CD8-positive, alpha-beta memory T cell (primary cell): ENCODE results near the gene PADI1. TPM values are rescaled to one million over a fixed set of nuclear protein-coding genes. Genes with fewer than 3 reads are reported as not detected.

Experiments used
- CTCF ChIA-PET: fragments of 350-600 bp; sonication (Branson Sonifier 250); formaldehyde crosslinking; loops from one replicate; lab custom pipeline; 2021; ENCODE audit warnings: antibody characterized with exemption; lab: Charles Lee
- POLR2A ChIA-PET: fragments of 350-600 bp; sonication (Branson Sonifier 250); formaldehyde crosslinking; loops from one replicate; lab custom pipeline; 2021; ENCODE audit warnings: antibody characterized with exemption; lab: Charles Lee
- DNase-seq, 5 donors: peaks; one replicate each; pipeline versions ENCODE4 v3.0.0 to v3.0.0-alpha.2; 2020 to 2022; ENCODE audit warnings: mixed read lengths in 1 of 5
- H3K27ac ChIP-seq: one replicate; pipeline ENCODE4 v1.7.0; 2013; ENCODE audit warnings: low read depth, mild to moderate bottlenecking, low read length, moderate library complexity
- H3K27me3 ChIP-seq: 2 replicates; pipeline ENCODE4 v1.7.0; 2013; ENCODE audit warnings: low read length, mild to moderate bottlenecking; ENCODE audit not compliant: insufficient read depth, poor library complexity, severe bottlenecking
- H3K36me3 ChIP-seq: 2 replicates; pipeline ENCODE4 v1.7.0; 2013; ENCODE audit warnings: mild to moderate bottlenecking, low read length, moderate library complexity; ENCODE audit not compliant: insufficient read depth
- H3K4me1 ChIP-seq: 2 replicates; pipeline ENCODE4 v1.7.0; 2013; ENCODE audit warnings: mild to moderate bottlenecking, low read length, moderate library complexity; ENCODE audit not compliant: insufficient read depth
- H3K4me3 ChIP-seq: 2 replicates; pipeline ENCODE4 v1.7.0; 2013; ENCODE audit warnings: mild to moderate bottlenecking, low read length
- H3K9me3 ChIP-seq: 2 replicates; pipeline ENCODE4 v1.7.0; 2013; ENCODE audit warnings: mild to moderate bottlenecking, low read length
- H3K27ac Mint-ChIP-seq, 8 donors: one replicate each; pipeline ENCODE4 v1.8.0; 2020 to 2021; ENCODE audit warnings: mixed read lengths in 8 of 8, mild to moderate bottlenecking in 6 of 8, inconsistent platforms in 3 of 8, moderate library complexity in 3 of 8
- H3K27me3 Mint-ChIP-seq, 2 donors: one replicate each; pipeline ENCODE4 v1.8.0; 2020 to 2021; ENCODE audit warnings: mixed read lengths in 2 of 2, mild to moderate bottlenecking in 1 of 2, moderate library complexity in 1 of 2
- H3K36me3 Mint-ChIP-seq, 3 donors: one replicate each; pipeline ENCODE4 v1.8.0; 2020 to 2021; ENCODE audit warnings: mixed read lengths in 3 of 3, inconsistent platforms in 1 of 3, mild to moderate bottlenecking in 1 of 3
- H3K4me1 Mint-ChIP-seq, 3 donors: one replicate each; pipeline ENCODE4 v1.8.0; 2020 to 2021; ENCODE audit warnings: mixed read lengths in 3 of 3, inconsistent platforms in 1 of 3, mild to moderate bottlenecking in 1 of 3
- H3K4me3 Mint-ChIP-seq, 7 donors: one replicate each; pipeline ENCODE4 v1.8.0; 2020 to 2021; ENCODE audit warnings: mixed read lengths in 7 of 7, mild to moderate bottlenecking in 6 of 7, moderate library complexity in 4 of 7, inconsistent platforms in 2 of 7
- H3K9me3 Mint-ChIP-seq, 5 donors: one replicate each; pipeline ENCODE4 v1.8.0; 2020 to 2022; ENCODE audit warnings: mixed read lengths in 5 of 5, mild to moderate bottlenecking in 3 of 5, moderate library complexity in 2 of 5, inconsistent platforms in 1 of 5
- polyA plus RNA-seq: library from polyadenylated mRNA; unstranded; fragments of 300-500 nt; fragmentation: Illumina TruSeq; gene quantifications from one replicate; pipeline ENCODE4 v1.2.3, GENCODE V29; 2021
- total RNA-seq, 2 experiments: library from RNA; stranded (reverse); gene quantifications; one replicate each; pipeline ENCODE4 v1.2.3, GENCODE V29; 2021

Gene PADI1
- total and polyA plus RNA-seq, 3 experiments from 2014 or later: not detected

DNA sequence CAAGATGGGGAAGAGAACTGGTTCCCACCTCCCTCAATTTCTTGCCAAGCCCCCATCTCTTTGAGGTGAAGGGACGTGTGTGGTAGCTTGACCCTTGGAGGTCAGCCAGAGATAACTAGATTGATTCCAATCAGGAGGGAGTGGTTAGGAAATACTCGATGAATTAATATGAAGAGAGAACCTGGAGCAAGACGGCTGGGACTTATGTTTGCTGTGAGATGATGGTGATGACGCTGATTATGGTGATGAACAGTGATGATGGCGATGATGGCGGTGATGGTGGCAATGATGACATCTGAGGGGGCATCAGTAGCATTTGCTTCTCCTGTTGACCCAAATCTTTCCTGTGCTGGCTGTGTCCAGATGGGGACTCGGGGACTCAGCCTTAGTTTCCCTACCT is 724 bp downstream of the PADI1 start:
- Histone ChIP-seq H3K4me3 (no peak overlapping the region), H3K27me3 (no peaks in the 10 kb centered on the region), H3K27ac (no peak overlapping the region), H3K36me3 (no peaks in the 10 kb centered on the region), H3K4me1 (peaks cover 23% of the 10 kb centered on the region), H3K9me3 (no peaks in the 10 kb centered on the region)
- Mint-ChIP-seq H3K27me3 (peaks cover 25 to 35% of the 10 kb centered on the region in 2 donors), H3K4me1 (peaks cover 29 to 75% (median 43%) of the 10 kb centered on the region in 3 donors), H3K27ac (peak overlapping the region in 1 of 8 donors; percentile 45), H3K4me3 (no peak overlapping the region), H3K9me3 (no peaks in the 10 kb centered on the region), H3K36me3 (peaks cover 0 to 3% (median 0%) of the 10 kb centered on the region in 3 donors)
- ChIA-PET POLR2A (no interaction called here), CTCF (interaction anchor here (0.9 to 2.1 kb wide), 2 partner anchors 9 to 31 kb away, joined by 3 to 4 read pairs; no protein-coding TSS in a partner anchor)
- DNase-seq: peak in 1 of 5 donors; percentile 28

GRCh38 chr1:17206196-17206595 is 1.3 kb downstream of the PADI1 start:
- Histone ChIP-seq H3K4me1 (peaks cover 25% of the 10 kb centered on the region), H3K9me3 (no peaks in the 10 kb centered on the region), H3K27me3 (no peaks in the 10 kb centered on the region), H3K27ac (no peak overlapping the region), H3K4me3 (no peak overlapping the region), H3K36me3 (no peaks in the 10 kb centered on the region)
- H3K36me3 Mint-ChIP-seq: peaks cover 0 to 3% (median 0%) of the 10 kb centered on the region in 3 donors
- DNase-seq: peak in 1 of 5 donors; percentile 9
- no peaks in the 10 kb centered on the region for H3K9me3 Mint-ChIP-seq
- peaks cover 26 to 75% (median 43%) of the 10 kb centered on the region in 3 donors for H3K4me1 Mint-ChIP-seq
- H3K27ac Mint-ChIP-seq: no peak overlapping the region
- ChIA-PET POLR2A (no interaction called here), CTCF (interaction anchor here (0.9 to 2.1 kb wide), 2 partner anchors 10 to 31 kb away, joined by 3 to 4 read pairs; no protein-coding TSS in a partner anchor)
- H3K4me3 Mint-ChIP-seq: peak overlapping the region in 1 of 7 donors; percentile 55
- peaks cover 24 to 35% of the 10 kb centered on the region in 2 donors for H3K27me3 Mint-ChIP-seq

DNA sequence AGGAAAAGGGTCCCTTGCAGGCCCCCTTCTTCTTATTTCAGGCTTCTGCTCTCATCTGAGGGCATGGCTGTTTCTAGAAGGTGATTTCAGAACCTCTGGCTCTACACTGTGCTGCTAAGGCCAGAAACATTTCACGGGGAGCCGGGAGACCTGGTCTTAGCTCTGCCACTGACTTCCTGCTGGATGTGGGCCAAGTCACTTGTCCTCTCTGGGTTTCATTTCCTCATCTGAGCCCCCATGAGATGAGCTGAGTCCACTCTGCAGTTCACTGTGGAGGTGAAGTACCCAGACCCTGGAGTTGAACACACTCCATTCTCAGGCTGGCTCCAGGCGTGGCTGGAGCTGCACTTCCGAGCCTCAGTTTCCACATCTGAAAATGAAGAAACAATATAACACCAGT is 2.1 kb downstream of the PADI1 start:
- no peaks in the 10 kb centered on the region for H3K36me3 ChIP-seq
- CTCF ChIA-PET: interaction anchor here (1.6 to 2.1 kb wide), 3 partner anchors 30 to 81 kb away, joined by 4 to 9 read pairs (median 5); no protein-coding TSS in a partner anchor
- Mint-ChIP-seq H3K27ac (peak overlapping the region in 1 of 8 donors; percentile 50), H3K27me3 (peaks cover 23 to 36% of the 10 kb centered on the region in 2 donors), H3K36me3 (peaks cover 0 to 3% (median 0%) of the 10 kb centered on the region in 3 donors), H3K4me1 (peaks cover 19 to 75% (median 42%) of the 10 kb centered on the region in 3 donors), H3K4me3 (no peak overlapping the region), H3K9me3 (no peaks in the 10 kb centered on the region)
- peak in 1 of 5 donors; percentile 31 for DNase-seq
- POLR2A ChIA-PET: no interaction called here
- no peak overlapping the region for H3K4me3 ChIP-seq
- H3K27me3 ChIP-seq: peaks cover 7% of the 10 kb centered on the region
- H3K9me3 ChIP-seq: no peaks in the 10 kb centered on the region
- no peak overlapping the region for H3K27ac ChIP-seq
- peaks cover 27% of the 10 kb centered on the region for H3K4me1 ChIP-seq

GRCh38 chr1:17207540-17207939 is 2.6 kb downstream of the PADI1 start:
- no peak for DNase-seq
- H3K4me1 Mint-ChIP-seq: peaks cover 22 to 75% (median 42%) of the 10 kb centered on the region in 3 donors
- Histone ChIP-seq H3K4me3 (no peak overlapping the region), H3K27me3 (peaks cover 9% of the 10 kb centered on the region), H3K9me3 (no peaks in the 10 kb centered on the region), H3K4me1 (peaks cover 32% of the 10 kb centered on the region), H3K27ac (no peak overlapping the region), H3K36me3 (no peaks in the 10 kb centered on the region)
- H3K27ac Mint-ChIP-seq: peak overlapping the region in 2 of 8 donors; percentile 63
- CTCF ChIA-PET: interaction anchor here (1.6 kb wide), 2 partner anchors 29 to 81 kb away, joined by 5 to 9 read pairs; no protein-coding TSS in a partner anchor
- H3K36me3 Mint-ChIP-seq: peaks cover 0 to 3% (median 0%) of the 10 kb centered on the region in 3 donors
- H3K9me3 Mint-ChIP-seq: no peaks in the 10 kb centered on the region
- peaks cover 26 to 39% of the 10 kb centered on the region in 2 donors for H3K27me3 Mint-ChIP-seq
- H3K4me3 Mint-ChIP-seq: peak overlapping the region in 1 of 7 donors; percentile 6
- POLR2A ChIA-PET: no interaction called here

DNA sequence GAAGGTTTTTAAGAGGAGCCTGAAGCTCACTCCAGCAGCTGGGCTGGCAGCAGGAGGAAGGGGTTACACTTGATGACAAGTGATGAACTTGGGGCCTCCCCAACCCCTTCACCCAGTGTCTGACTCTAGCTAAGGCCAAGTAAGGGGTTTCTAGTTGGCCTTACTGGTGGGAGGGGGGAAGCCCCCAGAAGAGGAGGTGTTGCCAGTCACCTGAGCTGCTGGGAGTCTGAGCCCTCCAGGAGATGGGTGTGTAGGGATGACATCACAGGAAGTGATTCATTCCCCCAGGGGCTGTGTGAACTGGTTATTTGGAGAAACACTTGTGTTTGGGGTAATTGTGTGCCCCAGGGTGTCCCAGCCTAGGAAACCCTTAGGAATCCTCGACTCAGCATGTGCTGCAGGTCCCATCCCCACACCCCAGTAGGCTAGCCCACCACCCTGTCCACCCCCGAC is 3.1 kb downstream of the PADI1 start:
- Mint-ChIP-seq H3K4me3 (peak overlapping the region in 2 of 7 donors; percentile 6 to 40), H3K27ac (peak overlapping the region in 4 of 8 donors; percentile 54 to 84 (median 63)), H3K36me3 (peaks cover 0 to 3% (median 0%) of the 10 kb centered on the region in 3 donors), H3K9me3 (peaks cover 0 to 2% (median 0%) of the 10 kb centered on the region in 5 donors), H3K27me3 (peaks cover 27 to 39% of the 10 kb centered on the region in 2 donors), H3K4me1 (peaks cover 24 to 75% (median 42%) of the 10 kb centered on the region in 3 donors)
- Histone ChIP-seq H3K27ac (no peak overlapping the region), H3K4me1 (peaks cover 37% of the 10 kb centered on the region), H3K27me3 (peaks cover 11% of the 10 kb centered on the region), H3K9me3 (no peaks in the 10 kb centered on the region), H3K4me3 (no peak overlapping the region), H3K36me3 (no peaks in the 10 kb centered on the region)
- ChIA-PET POLR2A (no interaction called here), CTCF (interaction anchor here (1.1 to 1.6 kb wide), 3 partner anchors 29 to 82 kb away, joined by 3 to 9 read pairs (median 5); no protein-coding TSS in a partner anchor)
- peak; percentile 8 to 82 (median 10) for DNase-seq

DNA sequence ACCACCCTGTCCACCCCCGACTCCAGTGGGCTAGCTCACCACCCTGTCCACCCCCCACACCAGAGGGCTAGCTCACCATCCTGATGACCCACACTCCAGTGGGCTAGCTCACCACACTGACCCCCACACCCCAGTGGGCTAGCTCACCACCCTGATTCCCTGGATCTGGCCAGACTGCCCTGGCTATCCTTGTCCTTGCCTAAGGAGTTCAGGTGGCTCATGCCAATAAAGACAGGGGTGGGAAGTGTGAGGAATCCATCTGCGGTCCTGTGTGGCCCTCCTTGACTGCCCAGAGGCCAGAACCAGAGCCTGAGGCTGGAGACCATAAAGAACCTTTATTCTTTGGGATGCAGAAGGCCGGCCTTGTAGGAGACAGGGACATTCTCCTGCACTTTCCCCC is 3.6 kb downstream of the PADI1 start:
- POLR2A ChIA-PET: no interaction called here
- H3K36me3 ChIP-seq: no peaks in the 10 kb centered on the region
- H3K36me3 Mint-ChIP-seq: peaks cover 0 to 3% (median 0%) of the 10 kb centered on the region in 3 donors
- CTCF ChIA-PET: interaction anchor here (1.1 to 1.6 kb wide), 2 partner anchors 28 to 31 kb away, joined by 3 to 9 read pairs; no protein-coding TSS in a partner anchor
- H3K9me3 ChIP-seq: no peaks in the 10 kb centered on the region
- H3K27ac ChIP-seq: no peak overlapping the region
- peaks cover 0 to 2% (median 0%) of the 10 kb centered on the region in 5 donors for H3K9me3 Mint-ChIP-seq
- H3K27me3 ChIP-seq: peaks cover 16% of the 10 kb centered on the region
- DNase-seq: no peak
- H3K27me3 Mint-ChIP-seq: peaks cover 29 to 42% of the 10 kb centered on the region in 2 donors
- H3K4me3 Mint-ChIP-seq: no peak overlapping the region
- peaks cover 42% of the 10 kb centered on the region for H3K4me1 ChIP-seq
- no peak overlapping the region for H3K27ac Mint-ChIP-seq
- peaks cover 26 to 75% (median 44%) of the 10 kb centered on the region in 3 donors for H3K4me1 Mint-ChIP-seq
- H3K4me3 ChIP-seq: no peak overlapping the region

- H3K36me3 ChIP-seq: no peaks in the 10 kb centered on the region
- ChIA-PET CTCF (no interaction called here), POLR2A (no interaction called here)
- Mint-ChIP-seq H3K4me1 (peaks cover 29 to 76% (median 37%) of the 10 kb centered on the region in 3 donors), H3K27ac (peak overlapping the region in 1 of 8 donors; percentile 37), H3K36me3 (peaks cover 0 to 1% (median 0%) of the 10 kb centered on the region in 3 donors), H3K9me3 (peaks cover 0 to 2% (median 0%) of the 10 kb centered on the region in 5 donors), H3K27me3 (peaks cover 34 to 41% of the 10 kb centered on the region in 2 donors), H3K4me3 (no peak overlapping the region)
- peaks cover 51% of the 10 kb centered on the region for H3K4me1 ChIP-seq
- no peak overlapping the region for H3K27ac ChIP-seq
- no peak overlapping the region for H3K4me3 ChIP-seq
- DNase-seq: peak in 1 of 5 donors; percentile 28
- no peaks in the 10 kb centered on the region for H3K9me3 ChIP-seq
- peaks cover 20% of the 10 kb centered on the region for H3K27me3 ChIP-seq
Measured at GRCh38 chr1:17209430-17209829, 4.5 kb downstream of the PADI1 start.

DNA sequence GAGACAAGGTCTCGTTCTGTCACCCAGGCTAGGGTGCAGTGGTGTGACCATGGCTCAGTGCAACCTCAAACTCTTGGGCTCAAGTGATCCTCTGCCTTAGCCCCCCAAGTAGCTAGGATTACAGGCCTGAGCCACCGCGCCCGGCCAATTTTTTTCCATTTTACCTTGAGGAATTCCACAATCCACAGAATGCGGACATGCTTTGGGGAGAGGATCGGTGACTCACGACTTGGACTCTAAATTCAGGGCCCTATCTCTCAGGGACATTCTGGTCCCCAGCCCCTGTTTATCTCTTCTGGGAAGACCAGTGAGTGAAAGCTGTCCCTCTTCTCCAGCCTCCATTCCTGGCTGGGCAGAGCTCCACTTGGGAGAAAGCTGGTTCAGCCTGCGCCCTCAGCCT is 5.2 kb downstream of the PADI1 start:
- no peaks in the 10 kb centered on the region for H3K36me3 Mint-ChIP-seq
- H3K27ac Mint-ChIP-seq: peak overlapping the region in 1 of 8 donors; percentile 69
- peaks cover 33 to 75% (median 37%) of the 10 kb centered on the region in 3 donors for H3K4me1 Mint-ChIP-seq
- POLR2A ChIA-PET: no interaction called here
- Histone ChIP-seq H3K9me3 (no peaks in the 10 kb centered on the region), H3K4me1 (peaks cover 52% of the 10 kb centered on the region), H3K27ac (no peak overlapping the region), H3K27me3 (peaks cover 20% of the 10 kb centered on the region), H3K4me3 (no peak overlapping the region), H3K36me3 (no peaks in the 10 kb centered on the region)
- DNase-seq: no peak
- peaks cover 40 to 46% of the 10 kb centered on the region in 2 donors for H3K27me3 Mint-ChIP-seq
- H3K9me3 Mint-ChIP-seq: peaks cover 0 to 2% (median 0%) of the 10 kb centered on the region in 5 donors
- CTCF ChIA-PET: no interaction called here
- no peak overlapping the region for H3K4me3 Mint-ChIP-seq
